ENCODE measurements around the gene CXorf49B.

Gene CXorf49B

GRCh38 chrX:71815906-71816156 is 52.7 kb downstream of the CXorf49B start:
- Histone ChIP-seq H3K9me3 (ENCODE audit: insufficient read depth, low read length) (no peaks in the 10 kb centered on the region), H2AFZ (ENCODE audit: low read depth, low read length, severe bottlenecking) (no peak overlapping the region), H3K27me3 (ENCODE audit: low read length) (no peaks in the 10 kb centered on the region), H4K20me1 (ENCODE audit: low read depth, low read length) (no peaks in the 10 kb centered on the region), H3F3A (ENCODE audit: insufficient read depth) (no peaks in the 10 kb centered on the region), H3K4me2 (ENCODE audit: low read depth, low read length, poor library complexity, severe bottlenecking) (no peak overlapping the region), H3K79me2 (ENCODE audit: insufficient read depth, low read length) (no peaks in the 10 kb centered on the region), H3K27ac (ENCODE audit: low read depth, low read length) (no peak overlapping the region), H3K9ac (ENCODE audit: low read length) (no peak overlapping the region), H3K36me3 (ENCODE audit: low read length) (no peaks in the 10 kb centered on the region), H3K4me3 (ENCODE audit: insufficient read depth, low read length, poor library complexity, severe bottlenecking) (no peak overlapping the region), H3K9me2 (replicated peaks; ENCODE audit: insufficient read depth, low read length) (no peaks in the 10 kb centered on the region)
- TF ChIP-seq EZH2phosphoT487 (conservative IDR thresholded peaks at IDR 0.05; ENCODE audit: low read length) (no peak), CTCF (IDR thresholded peaks at IDR 0.05; ENCODE audit: insufficient read depth, low read length, poor library complexity, severe bottlenecking) (no peak)

Data from SU-DHL-6 (cell line).